IPS-15b (cell line): ENCODE measurements around the gene CFAP251.

Source experiments
- H3K27me3 ChIP-seq: one replicate; pipeline ENCODE4 v1.6.1; 2013; ENCODE audit warnings: low read length; ENCODE audit not compliant: control insufficient read depth, insufficient read depth
- H3K36me3 ChIP-seq: one replicate; pipeline ENCODE4 v1.6.1; 2013; ENCODE audit warnings: low read length; ENCODE audit not compliant: control insufficient read depth, insufficient read depth
- H3K4me1 ChIP-seq: one replicate; pipeline ENCODE4 v1.6.1; 2013; ENCODE audit warnings: mild to moderate bottlenecking, low read length; ENCODE audit not compliant: control insufficient read depth, insufficient read depth
- H3K4me3 ChIP-seq: one replicate; pipeline ENCODE4 v1.5.1; 2013; ENCODE audit warnings: low read depth, low read length
- H3K9ac ChIP-seq: one replicate; pipeline ENCODE4 v1.6.1; 2013; ENCODE audit warnings: low read depth, mild to moderate bottlenecking, low read length
- H3K9me3 ChIP-seq: one replicate; pipeline ENCODE4 v1.6.1; 2013; ENCODE audit warnings: mild to moderate bottlenecking, low read length; ENCODE audit not compliant: control insufficient read depth, insufficient read depth

Gene CFAP251

DNA sequence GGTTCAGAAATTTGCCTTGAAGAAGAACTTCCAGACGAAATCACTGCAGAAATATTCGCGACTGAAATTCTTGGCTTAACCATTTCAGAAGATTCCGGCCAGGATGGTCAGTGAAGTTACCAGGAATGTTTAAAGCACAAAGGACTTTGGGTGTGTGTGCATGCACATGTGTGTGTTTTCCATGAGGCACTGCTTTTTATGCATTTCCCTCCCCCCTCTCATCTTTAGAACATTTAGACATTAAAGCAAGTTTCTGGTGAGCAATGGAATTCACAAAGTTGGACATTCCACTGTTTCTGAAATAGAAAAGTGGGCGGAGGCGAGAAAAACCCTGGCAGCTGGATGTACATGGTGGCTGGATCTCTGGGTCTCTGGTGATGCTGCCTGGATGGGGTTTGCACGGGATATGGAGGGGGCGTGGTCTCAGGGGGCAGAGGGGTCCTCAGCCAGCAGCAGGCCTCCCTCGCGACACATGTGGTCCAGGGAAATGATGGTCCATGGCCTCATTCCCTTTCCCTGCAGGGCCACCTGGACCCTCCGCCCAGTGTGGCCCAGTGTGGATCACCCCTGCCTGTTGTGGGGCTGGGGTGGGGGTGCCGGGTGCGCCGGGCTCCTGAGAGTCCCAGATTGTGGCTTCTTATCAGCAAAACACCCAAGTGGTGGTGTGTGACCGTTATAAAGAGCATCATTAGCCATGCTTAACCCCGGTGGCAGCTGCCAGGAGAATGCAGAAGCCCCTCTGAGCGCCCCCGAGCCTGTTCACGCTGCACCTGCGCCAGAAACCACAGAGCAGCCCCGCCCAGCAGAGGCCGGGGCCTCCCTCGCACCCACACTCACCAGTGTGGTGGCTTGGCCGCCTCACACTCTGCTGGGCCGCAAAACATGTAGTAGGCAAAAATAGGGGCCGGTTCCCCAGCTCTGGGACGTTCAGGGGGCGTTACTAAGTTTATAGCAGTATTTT lies 85.5 kb downstream of the CFAP251 start:
- H3K4me3 ChIP-seq: no peak overlapping the region
- H3K9me3 ChIP-seq: no peaks in the 10 kb centered on the region
- no peaks in the 10 kb centered on the region for H3K27me3 ChIP-seq
- H3K4me1 ChIP-seq: no peaks in the 10 kb centered on the region
- H3K9ac ChIP-seq: no peak overlapping the region
- H3K36me3 ChIP-seq: no peaks in the 10 kb centered on the region

DNA sequence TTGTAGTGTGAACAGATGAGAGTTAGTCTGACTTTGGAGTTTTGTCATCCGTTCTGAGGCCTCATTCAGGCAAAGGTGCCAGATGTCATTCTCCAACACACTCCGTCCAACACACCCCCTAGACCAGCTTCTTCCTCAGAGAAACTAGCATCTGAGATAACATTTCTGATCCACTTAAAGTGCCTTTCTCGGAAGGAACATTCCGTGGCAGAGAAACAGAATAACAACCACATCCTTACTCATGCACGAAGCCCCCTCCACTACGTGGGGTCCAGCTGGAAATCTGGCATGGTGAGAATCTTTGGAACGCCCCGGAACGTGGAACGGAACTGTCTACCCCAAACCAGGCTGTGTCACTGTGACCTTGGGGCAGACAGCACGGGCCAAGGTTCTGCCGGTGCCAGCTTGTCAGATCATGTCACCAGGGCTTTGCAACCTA lies 86.3 kb downstream of the CFAP251 start:
- Histone ChIP-seq H3K27me3 (no peaks in the 10 kb centered on the region), H3K4me1 (no peaks in the 10 kb centered on the region), H3K9me3 (no peaks in the 10 kb centered on the region), H3K9ac (no peak overlapping the region), H3K4me3 (no peak overlapping the region), H3K36me3 (no peaks in the 10 kb centered on the region)

DNA sequence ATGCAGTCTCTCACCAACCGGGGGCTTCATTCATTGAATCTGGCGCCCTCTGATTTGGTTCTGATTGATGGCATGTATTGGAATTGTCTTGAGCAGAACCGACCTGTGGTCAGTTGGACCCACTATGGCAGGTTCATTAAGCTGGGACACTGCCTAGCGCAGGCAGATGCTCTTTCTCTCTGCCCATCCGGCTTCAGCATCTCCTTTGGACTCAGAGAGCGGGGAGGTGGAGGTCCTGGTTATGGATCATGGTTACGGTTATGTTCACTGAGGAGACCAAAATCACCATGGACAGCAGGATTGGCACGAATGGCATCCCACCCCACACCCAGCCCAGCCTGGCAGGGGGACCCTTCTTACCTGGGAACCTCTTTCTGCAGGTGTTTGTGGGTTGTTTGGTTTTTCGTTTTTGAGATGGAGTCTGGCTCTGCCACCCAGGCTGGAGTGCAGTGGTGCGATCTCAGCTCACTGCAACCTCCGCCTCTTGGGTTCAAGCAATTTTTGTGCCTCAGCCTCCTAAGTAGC lies 86.9 kb downstream of the CFAP251 start:
- Histone ChIP-seq H3K4me1 (no peaks in the 10 kb centered on the region), H3K27me3 (no peaks in the 10 kb centered on the region), H3K9ac (no peak overlapping the region), H3K9me3 (no peaks in the 10 kb centered on the region), H3K36me3 (no peaks in the 10 kb centered on the region), H3K4me3 (no peak overlapping the region)

DNA sequence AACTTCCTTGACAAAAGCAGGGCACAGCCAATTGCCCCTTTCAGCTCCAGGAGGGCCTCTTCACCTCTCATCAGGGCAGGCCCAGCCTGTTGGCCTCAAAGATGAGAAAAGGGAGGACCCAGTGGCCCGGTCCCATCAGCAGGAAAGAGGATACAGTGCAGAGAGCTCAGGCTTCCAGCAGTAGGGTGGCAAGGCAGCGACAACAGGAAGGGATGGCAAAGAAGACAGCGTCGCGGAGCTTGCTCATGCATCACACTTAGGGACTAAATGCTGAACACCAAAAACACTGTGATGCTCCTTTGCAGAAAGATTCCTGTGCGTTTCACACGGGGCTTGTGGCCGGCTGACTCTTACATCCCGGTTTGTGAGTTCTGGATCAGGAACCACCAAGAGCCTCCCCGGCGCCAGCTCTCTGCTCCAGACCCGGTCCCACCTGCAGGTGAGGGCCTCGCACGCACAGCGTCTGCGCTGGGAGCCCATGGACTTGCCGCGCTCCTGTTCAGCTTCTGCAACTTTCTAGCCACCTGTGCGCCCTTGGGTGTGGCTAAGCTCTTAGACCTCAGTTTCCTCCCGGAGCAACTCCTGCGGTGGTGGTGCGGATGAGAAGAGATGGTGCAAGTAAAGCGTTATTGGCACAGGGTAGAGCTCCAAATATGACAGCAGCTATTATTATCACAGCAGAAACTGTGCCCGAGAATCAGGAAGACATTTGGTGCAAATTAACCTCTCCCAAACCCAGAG lies 88.0 kb downstream of the CFAP251 start:
- Histone ChIP-seq H3K36me3 (no peaks in the 10 kb centered on the region), H3K4me1 (no peaks in the 10 kb centered on the region), H3K9ac (no peak overlapping the region), H3K27me3 (no peaks in the 10 kb centered on the region), H3K9me3 (no peaks in the 10 kb centered on the region), H3K4me3 (no peak overlapping the region)

DNA sequence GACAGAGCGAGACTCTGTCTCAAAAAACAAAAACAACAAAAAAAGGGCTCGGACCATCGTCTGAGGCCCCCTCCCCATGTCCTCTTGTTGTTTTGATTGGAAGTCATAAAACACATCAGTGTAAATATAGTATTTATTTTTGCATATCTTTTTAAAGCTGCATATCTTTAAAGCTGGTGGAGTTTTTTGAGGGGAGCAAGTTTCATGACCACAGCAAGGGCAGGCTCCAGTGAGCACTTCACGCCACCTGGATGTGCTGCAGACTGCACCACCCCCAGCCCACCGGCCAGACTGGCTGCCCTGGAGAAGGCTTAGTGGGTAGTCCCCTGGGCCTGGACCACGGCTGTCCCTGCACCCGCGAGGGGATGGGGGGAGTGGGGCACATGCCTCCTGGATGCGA lies 91.3 kb downstream of the CFAP251 start:
- Histone ChIP-seq H3K9ac (no peak overlapping the region), H3K4me1 (no peaks in the 10 kb centered on the region), H3K27me3 (no peaks in the 10 kb centered on the region), H3K4me3 (no peak overlapping the region), H3K36me3 (no peaks in the 10 kb centered on the region), H3K9me3 (no peaks in the 10 kb centered on the region)

DNA sequence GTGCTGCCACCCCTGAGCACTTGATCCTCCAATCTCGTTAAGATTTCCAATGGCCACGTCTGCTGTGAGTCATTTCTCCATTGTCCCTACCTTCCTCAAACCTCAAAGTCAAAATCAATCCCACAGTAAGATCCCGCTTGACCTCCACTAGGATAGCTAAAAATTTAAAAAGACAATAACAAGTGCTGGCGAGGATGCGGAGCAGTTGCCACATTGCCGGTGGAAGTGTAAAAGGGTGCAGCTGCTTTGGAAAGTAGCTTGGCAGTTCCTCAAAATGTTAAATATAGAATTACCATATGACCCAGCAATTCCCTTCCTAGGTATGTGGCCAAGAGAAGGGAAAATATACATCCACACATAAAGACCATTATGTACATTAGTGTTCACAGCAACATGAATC lies 93.8 kb downstream of the CFAP251 start:
- Histone ChIP-seq H3K4me3 (no peak overlapping the region), H3K27me3 (no peaks in the 10 kb centered on the region), H3K4me1 (no peaks in the 10 kb centered on the region), H3K9ac (no peak overlapping the region), H3K36me3 (peaks cover 2% of the 10 kb centered on the region), H3K9me3 (no peaks in the 10 kb centered on the region)

DNA sequence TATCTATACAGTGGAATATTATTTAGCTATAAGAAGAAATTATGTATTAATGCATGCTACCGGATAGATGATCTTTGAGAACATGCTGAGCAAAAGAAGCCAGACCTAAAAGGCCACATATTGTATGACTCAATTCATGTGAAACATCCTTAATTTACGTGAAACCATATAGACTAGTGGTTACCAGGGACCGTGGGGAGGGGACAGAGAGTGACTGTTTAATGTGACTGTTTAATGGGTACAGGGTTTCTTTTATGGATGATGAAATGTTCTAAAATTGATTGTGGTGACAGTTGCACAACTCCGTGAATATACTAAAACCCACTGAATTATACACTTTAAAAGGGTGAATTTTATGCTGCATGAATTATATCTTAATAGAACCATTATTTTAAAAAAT lies 94.7 kb downstream of the CFAP251 start:
- Histone ChIP-seq H3K36me3 (peaks cover 2% of the 10 kb centered on the region), H3K27me3 (no peaks in the 10 kb centered on the region), H3K9ac (no peak overlapping the region), H3K9me3 (no peaks in the 10 kb centered on the region), H3K4me1 (no peaks in the 10 kb centered on the region), H3K4me3 (no peak overlapping the region)

DNA sequence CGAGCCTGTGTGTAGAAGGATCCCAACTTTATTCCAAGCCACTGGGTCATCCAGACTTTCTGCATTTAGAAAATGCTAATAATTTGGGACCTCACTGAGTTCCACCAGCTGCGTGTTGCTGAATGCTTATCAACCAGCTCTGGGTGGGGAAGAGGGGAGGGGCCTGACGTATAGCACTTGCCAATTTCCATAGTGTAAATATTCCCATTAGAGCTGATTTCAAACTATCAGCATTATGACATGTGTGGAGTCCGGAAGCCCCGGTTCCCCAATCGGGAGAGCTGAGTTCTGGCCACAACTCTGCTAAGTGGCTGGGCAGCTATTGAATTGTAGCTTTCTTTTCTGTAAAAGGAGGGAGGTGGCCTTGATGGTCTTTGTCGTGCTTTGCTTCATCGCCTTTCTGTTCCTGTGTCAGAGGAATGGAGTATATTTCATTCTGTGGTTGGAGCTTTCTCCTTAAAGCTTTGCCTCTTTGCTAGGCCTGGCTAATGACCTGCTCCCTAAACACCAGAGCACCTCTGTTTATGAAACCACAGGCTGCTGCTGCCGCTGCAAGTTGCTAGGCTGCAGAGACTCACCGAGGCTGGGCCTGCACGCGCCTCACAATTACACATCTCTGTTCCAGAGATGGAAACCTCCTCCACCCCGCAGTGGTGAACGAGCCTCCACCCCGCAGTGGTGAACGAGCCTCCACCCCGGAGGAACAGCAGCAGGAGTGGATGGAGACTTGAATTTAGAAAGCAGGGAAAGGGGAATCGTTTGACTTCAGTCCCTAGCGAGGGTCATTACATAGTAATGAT lies 95.6 kb downstream of the CFAP251 start:
- Histone ChIP-seq H3K36me3 (peaks cover 2% of the 10 kb centered on the region), H3K4me1 (no peaks in the 10 kb centered on the region), H3K9me3 (no peaks in the 10 kb centered on the region), H3K9ac (no peak overlapping the region), H3K4me3 (no peak overlapping the region), H3K27me3 (peaks cover 4% of the 10 kb centered on the region)

DNA sequence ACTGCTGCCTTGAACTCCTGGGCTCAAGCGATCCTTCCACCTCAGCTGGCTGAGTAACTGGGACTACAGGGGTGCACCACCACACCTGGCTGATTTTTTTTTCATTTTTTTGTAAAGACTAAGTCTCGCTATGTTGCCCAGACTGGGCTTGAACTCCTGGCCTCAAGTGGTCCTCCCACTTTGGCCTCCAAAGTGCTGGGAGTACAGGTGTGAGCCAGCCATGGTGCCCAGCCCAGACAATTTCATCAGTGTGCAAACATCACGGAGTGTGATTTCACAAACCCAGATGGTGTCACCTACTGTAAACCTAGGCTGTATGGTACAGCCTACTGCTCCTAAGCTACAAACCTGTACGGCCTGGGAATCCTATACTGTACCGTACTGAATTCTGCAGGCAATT lies 96.4 kb downstream of the CFAP251 start:
- Histone ChIP-seq H3K27me3 (peaks cover 8% of the 10 kb centered on the region), H3K4me1 (no peaks in the 10 kb centered on the region), H3K4me3 (no peak overlapping the region), H3K36me3 (peaks cover 2% of the 10 kb centered on the region), H3K9ac (no peak overlapping the region), H3K9me3 (no peaks in the 10 kb centered on the region)

DNA sequence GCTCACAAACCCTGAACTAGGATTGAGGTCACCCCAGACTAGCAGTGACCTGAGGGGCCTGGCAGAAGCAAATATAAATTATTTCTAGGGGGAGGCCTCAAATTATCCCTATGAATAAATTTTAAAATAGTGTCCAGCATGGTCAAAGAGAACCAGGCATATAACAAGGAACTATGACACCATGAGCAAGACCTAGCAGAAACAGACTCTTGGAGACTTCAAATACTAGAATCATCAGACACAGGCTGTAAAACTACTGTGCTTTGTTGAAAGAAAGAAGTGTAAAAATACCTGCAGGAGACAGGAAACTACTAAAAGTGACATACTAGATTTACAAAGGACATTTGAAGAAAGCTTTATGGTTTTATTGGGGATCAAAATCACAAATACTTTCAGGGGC lies 100.1 kb downstream of the CFAP251 start:
- Histone ChIP-seq H3K9me3 (no peaks in the 10 kb centered on the region), H3K4me1 (peaks cover 2% of the 10 kb centered on the region), H3K9ac (no peak overlapping the region), H3K36me3 (peaks cover 2% of the 10 kb centered on the region), H3K27me3 (peaks cover 18% of the 10 kb centered on the region), H3K4me3 (no peak overlapping the region)

DNA sequence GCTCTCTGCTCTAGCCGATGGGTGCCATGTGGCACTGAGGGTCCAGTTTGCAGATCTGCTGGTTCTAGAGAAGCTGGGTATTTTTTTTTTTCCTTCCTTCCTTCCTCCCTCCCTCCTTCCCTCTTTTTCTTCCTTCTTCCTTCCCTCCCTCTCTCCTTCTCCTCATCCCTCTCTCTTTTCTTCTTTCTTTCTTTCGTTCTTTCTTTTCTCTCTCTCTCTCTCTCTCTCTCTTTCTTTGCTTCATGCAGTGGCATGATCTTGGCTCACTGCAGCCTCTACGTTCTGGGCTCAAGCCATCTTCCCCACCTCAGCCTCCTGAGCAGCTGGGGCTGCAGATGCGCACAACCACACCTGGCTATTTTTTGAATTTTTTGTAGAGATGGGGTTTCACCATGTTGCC lies 100.5 kb downstream of the CFAP251 start:
- peaks cover 2% of the 10 kb centered on the region for H3K36me3 ChIP-seq
- H3K4me3 ChIP-seq: no peak overlapping the region
- no peaks in the 10 kb centered on the region for H3K9me3 ChIP-seq
- no peak overlapping the region for H3K9ac ChIP-seq
- peaks cover 18% of the 10 kb centered on the region for H3K27me3 ChIP-seq
- peaks cover 5% of the 10 kb centered on the region for H3K4me1 ChIP-seq
